Measurements from ENCODE around the gene SMIM33. TPM values are rescaled to one million over a fixed set of nuclear protein-coding genes. Genes with fewer than 3 reads are reported as not detected.
"Not testable (repeated sequence)": the region's sequence is repeated elsewhere in the genome, so short reads cannot be mapped to it uniquely, and the experiment has no call there.

The SMIM33 gene
- total RNA-seq, 1 experiment from 2014 or later = not detected

DNA sequence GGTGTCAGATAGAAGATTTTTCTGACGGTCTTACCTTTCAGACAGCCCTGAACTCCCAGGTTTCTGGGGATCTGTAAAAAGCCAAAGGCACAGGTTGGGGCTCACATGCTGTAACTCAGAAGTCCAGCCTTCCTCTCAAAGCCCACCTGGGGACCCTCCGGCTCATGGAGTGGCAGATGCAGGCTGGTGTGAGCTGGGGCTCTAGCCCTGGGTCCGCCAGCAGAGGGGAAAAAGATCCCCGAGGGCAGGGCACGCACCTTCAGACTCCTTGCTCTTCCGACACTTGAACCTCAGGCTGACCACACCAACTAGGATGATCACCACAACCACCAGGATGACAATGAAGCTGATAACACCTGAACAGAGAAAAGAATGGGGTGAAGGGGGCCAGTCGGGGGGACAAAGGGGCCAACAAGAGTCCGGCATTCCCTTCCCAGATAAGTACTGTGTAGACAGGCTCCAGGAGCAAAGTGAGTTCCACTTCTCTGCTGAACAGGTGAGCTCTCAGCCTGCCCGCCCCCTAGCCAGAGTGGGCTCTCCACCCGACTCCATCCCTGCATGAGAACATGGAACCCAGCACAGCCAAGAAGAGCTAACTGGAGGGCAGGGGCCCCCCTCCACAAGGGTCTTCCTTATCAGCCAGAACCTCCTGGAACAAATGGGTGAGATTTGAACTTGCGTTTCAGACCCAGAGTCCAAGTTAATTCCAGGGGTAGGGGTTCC lies 16.1 kb upstream of the SMIM33 start:
- DNase-seq (ENCODE audit: extremely low read depth, low read depth) = no peak

GRCh38 chr5:139456776-139457175 lies 14.0 kb upstream of the SMIM33 start:
- DNase-seq (ENCODE audit: extremely low read depth, low read depth) = no peak

DNA sequence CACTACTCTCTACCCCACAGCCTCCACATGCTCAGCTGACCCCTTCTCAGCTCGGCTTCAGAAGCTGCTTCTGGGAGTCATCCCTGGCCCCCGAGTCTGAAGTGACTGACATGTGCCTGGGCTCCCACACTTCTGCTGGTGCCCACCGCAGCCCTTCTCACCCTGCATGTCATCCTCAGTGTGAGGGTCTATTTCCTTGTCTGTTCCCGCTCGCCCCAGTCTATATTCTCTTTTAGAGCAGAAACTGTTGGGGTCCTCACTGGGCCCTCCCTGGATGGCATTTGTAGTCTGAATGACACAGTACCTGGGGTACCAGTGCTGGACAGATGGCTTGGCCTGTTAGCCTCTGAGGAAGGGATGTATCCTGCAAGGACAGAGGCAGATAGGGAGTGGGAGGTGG lies 13.6 kb upstream of the SMIM33 start:
- DNase-seq (ENCODE audit: extremely low read depth, low read depth) = no peak

DNA sequence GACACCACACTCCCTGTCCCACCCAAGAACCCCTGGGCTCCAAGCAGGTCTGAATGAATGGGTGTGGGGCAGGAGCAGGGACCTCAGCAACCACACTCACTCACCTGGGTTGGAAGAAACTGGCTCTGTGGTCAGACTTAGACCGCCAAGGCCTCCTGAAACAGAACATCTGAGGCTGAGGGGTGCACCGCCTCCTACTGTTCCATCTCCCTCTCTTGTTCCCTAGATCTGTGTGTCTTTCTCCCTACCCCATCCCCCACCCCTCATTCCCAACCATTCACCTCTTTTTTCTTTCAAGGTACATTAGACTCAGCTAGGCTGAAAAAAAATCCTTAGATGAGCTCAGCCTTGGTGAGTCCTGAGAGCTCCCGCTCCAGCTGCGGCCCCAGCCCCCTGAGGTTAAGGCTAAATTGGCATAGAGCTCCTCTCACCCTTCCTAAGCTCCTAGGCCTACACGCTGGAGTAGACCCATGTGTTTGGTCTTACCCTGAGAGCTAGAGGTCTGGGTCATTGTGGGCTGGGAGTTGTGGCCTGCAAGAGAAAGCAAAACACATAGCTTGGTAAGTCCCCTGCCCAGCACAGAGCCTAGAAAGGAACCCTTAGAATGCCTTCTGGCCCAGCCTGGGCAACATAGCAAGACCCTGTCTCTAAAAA lies 13.0 kb upstream of the SMIM33 start:
- DNase-seq (ENCODE audit: extremely low read depth, low read depth) = no peak

- DNase-seq (ENCODE audit: extremely low read depth, low read depth) = no peak
Measured at GRCh38 chr5:139458580-139459407, 12.0 kb upstream of the SMIM33 start.

DNA sequence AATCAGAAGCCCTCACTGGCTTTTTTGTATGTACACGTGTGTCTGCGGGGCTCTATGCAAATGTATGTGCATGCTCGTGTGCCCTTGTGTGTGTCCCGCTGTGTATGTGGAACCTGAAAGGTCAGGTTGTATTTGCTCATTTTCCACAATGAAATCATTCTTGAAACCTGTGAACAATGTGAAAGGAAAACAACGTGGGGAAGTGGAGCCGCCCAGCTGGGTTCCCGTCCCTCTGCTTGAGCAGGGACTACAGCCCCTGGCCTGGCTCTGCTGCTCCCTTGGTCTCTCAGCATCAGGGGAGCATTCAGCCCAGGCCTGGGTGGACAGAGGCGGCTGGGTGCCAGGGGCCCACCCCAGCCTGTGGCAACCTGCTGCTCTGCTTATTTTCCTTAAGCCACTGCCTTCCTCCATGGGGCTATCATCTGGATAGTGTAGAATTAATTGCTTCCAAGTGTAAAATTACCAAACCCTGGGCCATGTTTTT lies 11.3 kb upstream of the SMIM33 start:
- no peak for DNase-seq (ENCODE audit: extremely low read depth, low read depth)

- no peak for DNase-seq (ENCODE audit: extremely low read depth, low read depth)
Measured at GRCh38 chr5:139460455-139460854, 10.3 kb upstream of the SMIM33 start.

- no peak for DNase-seq (ENCODE audit: extremely low read depth, low read depth)
Measured at GRCh38 chr5:139461176-139461575, 9.6 kb upstream of the SMIM33 start.

GRCh38 chr5:139461698-139462097 lies 9.1 kb upstream of the SMIM33 start:
- DNase-seq (ENCODE audit: extremely low read depth, low read depth) = no peak

DNA sequence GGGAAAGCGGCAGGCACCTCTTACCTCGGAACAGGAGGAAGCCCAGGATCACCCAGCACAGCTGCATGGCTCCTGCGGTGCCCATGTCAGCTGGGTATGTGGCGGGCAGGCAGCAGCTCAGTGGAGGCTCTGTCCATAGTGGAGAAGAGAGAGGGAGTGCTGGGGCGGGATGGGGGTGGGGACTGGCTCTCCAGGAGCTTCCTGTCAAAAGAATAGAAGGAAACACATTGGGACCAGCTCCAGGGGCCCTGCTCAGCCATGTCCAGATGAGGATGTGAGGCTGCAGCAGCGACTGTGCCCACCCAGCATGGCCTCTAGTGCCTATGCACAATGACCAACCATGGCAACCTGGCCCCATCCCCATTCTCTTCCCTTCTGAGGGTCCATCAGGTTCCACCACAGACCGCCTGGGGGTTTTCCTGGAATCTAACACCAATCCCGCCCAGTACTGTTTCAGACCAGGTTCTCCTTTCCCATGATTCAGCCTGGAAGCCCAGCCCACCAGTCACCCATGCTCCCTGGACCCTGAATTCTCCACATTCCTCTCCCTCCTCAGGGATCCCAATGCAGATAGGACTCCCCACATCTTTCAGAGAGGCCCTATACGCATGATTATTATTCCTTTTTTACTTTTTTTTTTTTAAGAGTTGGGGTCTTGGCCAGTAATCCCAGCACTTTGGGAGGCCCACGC lies 8.1 kb upstream of the SMIM33 start, which contains the start of gene ECSCR:
Gene ECSCR, minus strand, starts transcription at position 158 of the 691 bp plus-strand sequence. Its CDS starts 73 bp downstream, at position 85.
- DNase-seq (ENCODE audit: extremely low read depth, low read depth) = no peak

DNA sequence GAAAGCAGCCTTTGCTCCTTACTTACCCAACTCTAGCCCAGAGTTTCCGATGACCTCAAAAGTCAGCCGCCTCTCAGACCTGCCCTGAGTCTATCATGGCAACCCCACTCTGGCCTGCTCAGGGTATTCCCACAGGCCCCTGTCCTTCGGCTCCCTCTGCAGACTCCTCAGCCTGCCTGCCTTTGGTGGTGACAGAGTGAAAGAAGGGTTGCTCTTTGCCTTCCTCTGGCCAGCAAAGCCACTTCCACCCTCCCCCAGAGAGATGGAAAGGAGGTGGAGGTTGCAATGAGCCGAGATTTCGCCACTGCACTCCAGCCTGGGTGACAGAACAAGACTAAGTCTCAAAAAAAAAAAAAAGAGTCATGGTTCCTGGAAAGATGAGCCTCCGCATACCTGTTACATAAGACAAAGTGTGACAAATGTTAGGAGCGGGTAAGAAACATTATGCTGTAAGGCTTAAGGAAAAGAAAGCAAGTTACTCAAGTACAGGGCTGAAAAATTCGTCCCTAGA lies 2.3 kb upstream of the SMIM33 start:
- DNase-seq (ENCODE audit: extremely low read depth, low read depth) = no peak

GRCh38 chr5:139472386-139473030 lies 1.7 kb downstream of the SMIM33 start:
- no peak for DNase-seq (ENCODE audit: extremely low read depth, low read depth)

- DNase-seq (ENCODE audit: extremely low read depth, low read depth) = no peak
Measured at GRCh38 chr5:139473105-139473504, 2.3 kb downstream of the SMIM33 start.

GRCh38 chr5:139473565-139473964 lies 2.8 kb downstream of the SMIM33 start:
- no peak for DNase-seq (ENCODE audit: extremely low read depth, low read depth)

GRCh38 chr5:139474890-139475791 lies 4.3 kb downstream of the SMIM33 start:
- no peak for DNase-seq (ENCODE audit: extremely low read depth, low read depth)

GRCh38 chr5:139475865-139476617 lies 5.2 kb downstream of the SMIM33 start:
- no peak for DNase-seq (ENCODE audit: extremely low read depth, low read depth)

GRCh38 chr5:139478657-139479423 lies 8.0 kb downstream of the SMIM33 start:
- DNase-seq (ENCODE audit: extremely low read depth, low read depth) = not testable (repeated sequence)
